Activated CD8-positive, alpha-beta T cell treated with anti-CD3 and anti-CD28 coated beads, Interleukin-2, amount 10 ng/mL, durations not matched to agents 7 days and 5 days (primary cell): ENCODE results near the gene PIK3CB. TPM values are rescaled to one million over a fixed set of nuclear protein-coding genes. Genes with fewer than 3 reads are reported as not detected.

ENCODE experiments used
- ATAC-seq: fragments of 150-1000 bp; cut with Tn5 transposase; one replicate; pipeline ENCODE4 v1.10.0; 2021; ENCODE audit warnings: moderate library complexity
- CTCF ChIA-PET: fragments of 350-600 bp; sonication (Branson Sonifier 250); formaldehyde crosslinking; loops from one replicate; lab custom pipeline; 2021; ENCODE audit warnings: antibody characterized with exemption; lab: Charles Lee
- POLR2A ChIA-PET: fragments of 350-600 bp; sonication (Branson Sonifier 250); formaldehyde crosslinking; loops from one replicate; lab custom pipeline; 2021; ENCODE audit warnings: antibody characterized with exemption; lab: Charles Lee
- DNase-seq: peaks from one replicate; pipeline ENCODE4 v3.0.0-alpha.2; 2020
- H3K27ac Mint-ChIP-seq: one replicate; pipeline ENCODE4 v1.8.0; 2021; ENCODE audit warnings: mild to moderate bottlenecking, mixed read lengths
- H3K27me3 Mint-ChIP-seq: one replicate; pipeline ENCODE4 v1.8.0; 2021; ENCODE audit warnings: low read depth, mixed read lengths
- H3K36me3 Mint-ChIP-seq: one replicate; pipeline ENCODE4 v1.8.0; 2021; ENCODE audit warnings: low read depth, mixed read lengths
- H3K4me1 Mint-ChIP-seq: one replicate; pipeline ENCODE4 v1.8.0; 2021; ENCODE audit warnings: low read depth, mixed read lengths
- H3K4me3 Mint-ChIP-seq: one replicate; pipeline ENCODE4 v1.8.0; 2021; ENCODE audit warnings: mild to moderate bottlenecking, mixed read lengths
- H3K9me3 Mint-ChIP-seq: one replicate; pipeline ENCODE4 v1.8.0; 2022; ENCODE audit warnings: mixed read lengths; ENCODE audit not compliant: insufficient read depth
- total RNA-seq, 2 experiments: library from RNA; stranded (reverse); gene quantifications; one replicate each; pipeline ENCODE4 v1.2.3, GENCODE V29; 2021

PIK3CB gene
- total RNA-seq, 2 experiments from 2014 or later, result 3.6 to 4.1 TPM

GRCh38 chr3:138675393-138675792 lies 159.3 kb downstream of the PIK3CB start:
- Mint-ChIP-seq H3K4me3 (no peak overlapping the region), H3K27me3 (no peaks in the 10 kb centered on the region), H3K9me3 (peaks cover 18% of the 10 kb centered on the region), H3K27ac (no peak overlapping the region), H3K4me1 (no peaks in the 10 kb centered on the region), H3K36me3 (peaks cover 15% of the 10 kb centered on the region)
- ATAC-seq (no peak), DNase-seq (no peak)
- ChIA-PET CTCF (no interaction called here), POLR2A (no interaction called here)

GRCh38 chr3:138673641-138674530 lies 160.8 kb downstream of the PIK3CB start:
- peaks cover 18% of the 10 kb centered on the region for H3K9me3 Mint-ChIP-seq
- DNase-seq (no peak), ATAC-seq (no peak)
- peaks cover 15% of the 10 kb centered on the region for H3K36me3 Mint-ChIP-seq
- POLR2A ChIA-PET, result no interaction called here
- no peaks in the 10 kb centered on the region for H3K27me3 Mint-ChIP-seq
- no peaks in the 10 kb centered on the region for H3K4me1 Mint-ChIP-seq
- no peak overlapping the region for H3K4me3 Mint-ChIP-seq
- H3K27ac Mint-ChIP-seq, result no peak overlapping the region
- CTCF ChIA-PET, result interaction anchor here (1.0 kb wide), 1 partner anchor 10 kb away, joined by 3 read pairs; no protein-coding TSS in a partner anchor

- ATAC-seq (no peak), DNase-seq (no peak)
- Mint-ChIP-seq H3K4me1 (no peaks in the 10 kb centered on the region), H3K4me3 (no peak overlapping the region), H3K27ac (no peak overlapping the region), H3K36me3 (peaks cover 9% of the 10 kb centered on the region), H3K27me3 (no peaks in the 10 kb centered on the region), H3K9me3 (peaks cover 9% of the 10 kb centered on the region)
- CTCF ChIA-PET, result interaction anchor here (1.0 to 1.4 kb wide), 4 partner anchors 75 to 266 kb away, joined by 3 to 4 read pairs (median 3); no protein-coding TSS in a partner anchor
- POLR2A ChIA-PET, result no interaction called here
These were observed 164.3 kb downstream of the PIK3CB start for GRCh38 chr3:138670407-138670806.

GRCh38 chr3:138668107-138668506 lies 166.6 kb downstream of the PIK3CB start:
- no peak for ATAC-seq
- peaks cover 6% of the 10 kb centered on the region for H3K36me3 Mint-ChIP-seq
- ChIA-PET POLR2A (interaction anchor here (0.7 kb wide), 1 partner anchor 18 kb away, joined by 4 read pairs; no protein-coding TSS in a partner anchor), CTCF (no interaction called here)
- no peaks in the 10 kb centered on the region for H3K9me3 Mint-ChIP-seq
- DNase-seq, result no peak
- H3K27me3 Mint-ChIP-seq, result no peaks in the 10 kb centered on the region
- no peak overlapping the region for H3K27ac Mint-ChIP-seq
- no peak overlapping the region for H3K4me3 Mint-ChIP-seq
- H3K4me1 Mint-ChIP-seq, result no peaks in the 10 kb centered on the region

GRCh38 chr3:138657508-138657907 lies 177.2 kb downstream of the PIK3CB start:
- CTCF ChIA-PET, result interaction anchor here (0.8 kb wide), 1 partner anchor 278 kb away, joined by 3 read pairs; no protein-coding TSS in a partner anchor
- Mint-ChIP-seq H3K27ac (no peak overlapping the region), H3K9me3 (no peaks in the 10 kb centered on the region), H3K4me3 (no peak overlapping the region), H3K4me1 (no peaks in the 10 kb centered on the region), H3K36me3 (no peaks in the 10 kb centered on the region), H3K27me3 (no peaks in the 10 kb centered on the region)
- POLR2A ChIA-PET, result no interaction called here
- DNase-seq (no peak), ATAC-seq (no peak)

GRCh38 chr3:138653567-138653966 lies 181.2 kb downstream of the PIK3CB start:
- Mint-ChIP-seq H3K27ac (no peak overlapping the region), H3K9me3 (peaks cover 7% of the 10 kb centered on the region), H3K36me3 (peaks cover 11% of the 10 kb centered on the region), H3K27me3 (no peaks in the 10 kb centered on the region), H3K4me1 (no peaks in the 10 kb centered on the region), H3K4me3 (no peak overlapping the region)
- ChIA-PET POLR2A (no interaction called here), CTCF (interaction anchor here (1.1 kb wide), 1 partner anchor 262 kb away, joined by 3 read pairs; no protein-coding TSS in a partner anchor)
- no peak for DNase-seq
- ATAC-seq, result no peak

GRCh38 chr3:138649134-138649533 lies 185.6 kb downstream of the PIK3CB start:
- Mint-ChIP-seq H3K9me3 (peaks cover 21% of the 10 kb centered on the region), H3K27me3 (no peaks in the 10 kb centered on the region), H3K27ac (no peak overlapping the region), H3K4me3 (no peak overlapping the region), H3K4me1 (no peaks in the 10 kb centered on the region), H3K36me3 (peaks cover 17% of the 10 kb centered on the region)
- ATAC-seq (no peak), DNase-seq (no peak)
- CTCF ChIA-PET, result no interaction called here
- POLR2A ChIA-PET, result no interaction called here

GRCh38 chr3:138646513-138646912 lies 188.2 kb downstream of the PIK3CB start:
- H3K27ac Mint-ChIP-seq, result no peak overlapping the region
- ChIA-PET POLR2A (no interaction called here), CTCF (no interaction called here)
- ATAC-seq (no peak), DNase-seq (no peak)
- no peaks in the 10 kb centered on the region for H3K27me3 Mint-ChIP-seq
- peaks cover 24% of the 10 kb centered on the region for H3K9me3 Mint-ChIP-seq
- H3K4me1 Mint-ChIP-seq, result no peaks in the 10 kb centered on the region
- H3K4me3 Mint-ChIP-seq, result no peak overlapping the region
- H3K36me3 Mint-ChIP-seq, result peaks cover 17% of the 10 kb centered on the region

GRCh38 chr3:138646008-138646407 lies 188.7 kb downstream of the PIK3CB start:
- Mint-ChIP-seq H3K9me3 (peaks cover 24% of the 10 kb centered on the region), H3K36me3 (peaks cover 17% of the 10 kb centered on the region), H3K27me3 (no peaks in the 10 kb centered on the region), H3K4me3 (no peak overlapping the region), H3K4me1 (no peaks in the 10 kb centered on the region), H3K27ac (no peak overlapping the region)
- ATAC-seq (no peak), DNase-seq (no peak)
- ChIA-PET POLR2A (no interaction called here), CTCF (no interaction called here)

GRCh38 chr3:138642927-138643253 lies 191.8 kb downstream of the PIK3CB start:
- peaks cover 20% of the 10 kb centered on the region for H3K9me3 Mint-ChIP-seq

GRCh38 chr3:138642226-138642926 lies 192.4 kb downstream of the PIK3CB start:
- CTCF ChIA-PET, result interaction anchor here (0.9 to 1.6 kb wide), 2 partner anchors 11 to 281 kb away, joined by 3 to 4 read pairs; no protein-coding TSS in a partner anchor
- ATAC-seq (no peak), DNase-seq (no peak)
- peaks cover 5% of the 10 kb centered on the region for H3K36me3 Mint-ChIP-seq
- H3K9me3 Mint-ChIP-seq, result peaks cover 21% of the 10 kb centered on the region
- POLR2A ChIA-PET, result no interaction called here
- H3K27ac Mint-ChIP-seq, result no peak overlapping the region
- H3K4me1 Mint-ChIP-seq, result no peaks in the 10 kb centered on the region
- no peaks in the 10 kb centered on the region for H3K27me3 Mint-ChIP-seq
- H3K4me3 Mint-ChIP-seq, result no peak overlapping the region

More at GRCh38 chr3:138642927-138643253, 191.8 kb downstream of the PIK3CB start:
- no peaks in the 10 kb centered on the region for H3K27me3 Mint-ChIP-seq
- no peaks in the 10 kb centered on the region for H3K4me1 Mint-ChIP-seq
- no peak overlapping the region for H3K27ac Mint-ChIP-seq
- no peak for ATAC-seq
- CTCF ChIA-PET, result no interaction called here
- peaks cover 5% of the 10 kb centered on the region for H3K36me3 Mint-ChIP-seq
- POLR2A ChIA-PET, result no interaction called here
- no peak for DNase-seq
- H3K4me3 Mint-ChIP-seq, result no peak overlapping the region

GRCh38 chr3:138640537-138640936 lies 194.2 kb downstream of the PIK3CB start:
- Mint-ChIP-seq H3K27me3 (no peaks in the 10 kb centered on the region), H3K4me1 (no peaks in the 10 kb centered on the region), H3K36me3 (no peaks in the 10 kb centered on the region), H3K4me3 (no peak overlapping the region), H3K9me3 (peaks cover 12% of the 10 kb centered on the region), H3K27ac (no peak overlapping the region)
- ATAC-seq (no peak), DNase-seq (no peak)
- ChIA-PET CTCF (no interaction called here), POLR2A (no interaction called here)
